Measurements from ENCODE around the gene ALPK1.
"Not testable (repeated sequence)": the region's sequence is repeated elsewhere in the genome, so short reads cannot be mapped to it uniquely, and the experiment has no call there.

Gene ALPK1
- total RNA-seq: 4.0 to 8.8 (median 5.0) reads per million in 4 experiments

GRCh38 chr4:112296949-112297880 lies at the start of gene ALPK1:
TSS of gene ALPK1 (plus strand) at chr4:112297369.
- no peak for DNase-seq

GRCh38 chr4:112251019-112251643 lies 46.0 kb upstream of the ALPK1 start:
- DNase-seq: no peak

GRCh38 chr4:112252234-112252633 lies 44.9 kb upstream of the ALPK1 start:
- no peak for DNase-seq

GRCh38 chr4:112253382-112254000 lies 43.7 kb upstream of the ALPK1 start:
- DNase-seq: no peak

GRCh38 chr4:112257098-112257497 lies 40.1 kb upstream of the ALPK1 start:
- DNase-seq: no peak

- no peak for DNase-seq
These were observed 30.3 kb upstream of the ALPK1 start for GRCh38 chr4:112266823-112267222.

GRCh38 chr4:112270051-112270450 lies 27.1 kb upstream of the ALPK1 start:
- DNase-seq: no peak

GRCh38 chr4:112270640-112271421 lies 26.3 kb upstream of the ALPK1 start:
- no peak for DNase-seq

- no peak for DNase-seq
These were observed 24.9 kb upstream of the ALPK1 start for GRCh38 chr4:112272292-112272691.

- DNase-seq: no peak
These were observed 22.2 kb upstream of the ALPK1 start for GRCh38 chr4:112274959-112275358.

- no peak for DNase-seq
These were observed 21.1 kb upstream of the ALPK1 start for GRCh38 chr4:112276113-112276512.

- no peak for DNase-seq
These were observed 19.9 kb upstream of the ALPK1 start for GRCh38 chr4:112277220-112277619.

GRCh38 chr4:112277705-112278448 lies 19.3 kb upstream of the ALPK1 start:
- DNase-seq: no peak

GRCh38 chr4:112279025-112279881 lies 17.9 kb upstream of the ALPK1 start:
- no peak for DNase-seq

GRCh38 chr4:112279882-112280315 lies 17.3 kb upstream of the ALPK1 start:
- DNase-seq: no peak

- DNase-seq: no peak
These were observed 16.6 kb upstream of the ALPK1 start for GRCh38 chr4:112280386-112281056.

- not testable (repeated sequence) for DNase-seq
These were observed 15.2 kb upstream of the ALPK1 start for GRCh38 chr4:112281895-112282398.

GRCh38 chr4:112282860-112283667 lies 14.1 kb upstream of the ALPK1 start:
- no peak for DNase-seq

GRCh38 chr4:112284166-112284565 lies 13.0 kb upstream of the ALPK1 start:
- no peak for DNase-seq

All from effector CD8-positive, alpha-beta T cell (primary cell).